ENCODE measurements around the gene LRWD1. TPM values are rescaled to one million over a fixed set of nuclear protein-coding genes. Genes with fewer than 3 reads are reported as not detected.

LRWD1 gene
- total and polyA plus RNA-seq, 2 donors (not counting 1 experiment from before 2014, with no cell fraction given) = 58.2 to 83.7 TPM

DNA sequence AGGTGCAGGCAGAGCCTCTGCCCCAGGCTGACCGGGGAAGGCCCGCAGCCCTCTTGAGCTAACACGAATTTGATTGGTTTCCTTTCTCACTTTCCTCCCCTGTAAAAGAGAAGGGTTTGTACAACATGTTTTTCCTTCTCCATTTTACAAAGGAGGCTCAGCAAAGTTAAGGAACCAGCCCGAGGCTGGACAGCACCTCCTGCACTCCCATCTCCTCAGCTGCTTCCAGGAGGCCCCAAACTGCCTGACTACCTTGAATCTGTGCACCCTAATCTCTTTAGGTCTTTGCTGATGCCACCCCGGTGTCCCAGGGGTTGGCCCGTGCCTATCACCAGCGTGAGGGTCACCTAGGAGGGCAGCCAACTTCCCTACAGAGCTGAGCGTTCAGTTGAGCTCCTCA is 4.3 kb upstream of the LRWD1 start:
- Histone ChIP-seq H3K4me3 (ENCODE audit: control extremely low read depth in 1 of 5, extremely low read depth in 1 of 5, insufficient read depth in 1 of 5, low read depth in 2 of 5, low read length in 4 of 5) (no peak overlapping the region), H2AFZ (ENCODE audit: insufficient read depth, low read depth, low read length, poor library complexity, severe bottlenecking) (no peak overlapping the region), H3K4me1 (ENCODE audit: control insufficient read depth in 2 of 2, insufficient read depth in 2 of 2, low read length in 2 of 2) (peaks cover 8 to 16% of the 10 kb centered on the region in 2 donors), H3K36me3 (replicated peaks in 1 of 2; ENCODE audit: control extremely low read depth in 1 of 2, control insufficient read depth in 1 of 2, extremely low read depth in 1 of 2, insufficient read depth in 2 of 2, low read length in 1 of 2) (peaks cover 1 to 33% of the 10 kb centered on the region in 2 experiments), H3K4me2 (replicated peaks; ENCODE audit: low read depth, low read length, poor library complexity, severe bottlenecking) (no peak overlapping the region), H3K9me3 (ENCODE audit: control extremely low read depth in 1 of 3, control insufficient read depth in 2 of 3, insufficient read depth in 1 of 3, low read length in 2 of 3) (no peaks in the 10 kb centered on the region), H4K20me1 (ENCODE audit: control insufficient read depth, insufficient read depth, low read length, poor library complexity, severe bottlenecking) (peaks cover 7% of the 10 kb centered on the region), H3K9ac (ENCODE audit: low read length) (no peak overlapping the region), H3K27ac (ENCODE audit: low read length in 2 of 2) (no peak overlapping the region), H3K27me3 (replicated peaks in 1 of 4; ENCODE audit: control extremely low read depth in 1 of 4, control insufficient read depth in 3 of 4, insufficient read depth in 4 of 4, low read length in 3 of 4) (no peaks in the 10 kb centered on the region), H3K79me2 (ENCODE audit: control insufficient read depth, insufficient read depth, low read length) (peaks cover 73% of the 10 kb centered on the region)
- ATAC-seq (ENCODE audit: low read depth) (no peak), DNase-seq (no peak)
- ChIA-PET CTCF (interaction anchor here (0.5 to 1.6 kb wide), 3 partner anchors 10 to 602 kb away, joined by 3 to 4 read pairs (median 4); no protein-coding TSS in a partner anchor), POLR2A (interaction anchor here (0.7 kb wide), 1 partner anchor 97 kb away, joined by 5 read pairs; no protein-coding TSS in a partner anchor)
- no peaks in the 10 kb centered on the region for H3K9me3 Mint-ChIP-seq (ENCODE audit: insufficient read depth)
- no peak for TF ChIP-seq EZH2 (IDR thresholded peaks at IDR 0.05; ENCODE audit: borderline replicate concordance, insufficient read depth, low read depth, low read length, poor library complexity, severe bottlenecking)
- H3K27me3 Mint-ChIP-seq = no peaks in the 10 kb centered on the region
- intact Hi-C loops (cut with micrococcal nuclease) = loop anchor here (5.0 kb wide), 1 partner anchor 173 kb away; the partner anchor contains the start of gene SH2B2
- WGBS (ENCODE audit: insufficient coverage) = 99% methylated on average over 5 of the region's 8 CpGs
- H3K4me1 Mint-ChIP-seq = peaks cover 17% of the 10 kb centered on the region
- H3K4me3 Mint-ChIP-seq = no peak overlapping the region
- no peak overlapping the region for H3K27ac Mint-ChIP-seq

DNA sequence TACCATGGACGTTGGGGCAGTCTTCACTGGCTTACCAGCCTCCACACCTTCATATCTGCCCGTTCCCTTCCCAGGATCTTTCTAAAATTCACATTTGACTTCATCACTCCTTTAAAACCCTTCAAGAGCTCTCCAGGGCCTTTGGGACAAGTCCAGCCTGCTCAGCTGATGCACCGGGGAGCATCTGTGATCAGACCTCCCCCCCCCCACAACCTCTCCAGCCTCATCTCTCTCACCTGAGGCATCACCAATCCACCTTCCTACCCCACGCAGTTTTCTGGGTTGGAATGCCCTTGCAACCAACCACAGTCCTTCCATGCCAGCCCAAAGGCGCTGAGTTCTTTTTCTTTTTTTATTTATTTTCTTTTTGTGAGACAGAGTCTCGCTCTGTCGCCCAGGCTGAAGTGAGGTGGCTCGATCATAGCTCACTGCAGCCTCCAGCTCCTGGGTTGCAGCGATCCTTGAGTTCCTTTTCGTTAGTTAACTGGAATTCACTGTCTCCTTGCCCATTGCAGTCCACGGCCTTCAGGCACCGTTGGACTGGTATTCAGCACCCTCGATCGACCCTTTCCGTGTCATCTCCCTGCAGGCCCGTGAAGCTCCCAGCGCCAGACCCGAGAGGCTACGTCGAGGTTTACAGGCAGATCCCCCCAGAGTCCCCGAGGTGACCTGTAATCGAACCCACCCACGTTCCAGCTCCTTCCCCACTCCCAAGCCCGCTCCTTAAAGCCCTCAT is 775 bp upstream of the LRWD1 start:
- Histone ChIP-seq H3K4me1 (ENCODE audit: control insufficient read depth in 2 of 2, insufficient read depth in 2 of 2, low read length in 2 of 2) (peaks cover 19 to 31% of the 10 kb centered on the region in 2 donors), H4K20me1 (ENCODE audit: control insufficient read depth, insufficient read depth, low read length, poor library complexity, severe bottlenecking) (peaks cover 9% of the 10 kb centered on the region), H3K27ac (ENCODE audit: low read length in 2 of 2) (peak overlapping the region; percentile 15 to 70), H3K27me3 (replicated peaks in 1 of 4; ENCODE audit: control extremely low read depth in 1 of 4, control insufficient read depth in 3 of 4, insufficient read depth in 4 of 4, low read length in 3 of 4) (no peaks in the 10 kb centered on the region), H3K36me3 (replicated peaks in 1 of 2; ENCODE audit: control extremely low read depth in 1 of 2, control insufficient read depth in 1 of 2, extremely low read depth in 1 of 2, insufficient read depth in 2 of 2, low read length in 1 of 2) (peaks cover 0 to 18% of the 10 kb centered on the region in 2 experiments), H3K4me3 (ENCODE audit: control extremely low read depth in 1 of 5, extremely low read depth in 1 of 5, insufficient read depth in 1 of 5, low read depth in 2 of 5, low read length in 4 of 5) (peak overlapping the region; percentile 50 to 99 (median 94)), H3K9ac (ENCODE audit: low read length) (peak overlapping the region; percentile 88), H3K9me3 (ENCODE audit: control extremely low read depth in 1 of 3, control insufficient read depth in 2 of 3, insufficient read depth in 1 of 3, low read length in 2 of 3) (no peaks in the 10 kb centered on the region), H2AFZ (ENCODE audit: insufficient read depth, low read depth, low read length, poor library complexity, severe bottlenecking) (peak overlapping the region; percentile 95), H3K79me2 (ENCODE audit: control insufficient read depth, insufficient read depth, low read length) (peaks cover 72% of the 10 kb centered on the region), H3K4me2 (replicated peaks; ENCODE audit: low read depth, low read length, poor library complexity, severe bottlenecking) (peak overlapping the region; percentile 95)
- peak overlapping the region; percentile 87 for H3K27ac Mint-ChIP-seq
- intact Hi-C loops (cut with micrococcal nuclease) = loop anchor here (5.0 kb wide), 1 partner anchor 177 kb away; the partner anchor contains the start of gene SH2B2
- CTCF ChIA-PET = interaction anchor here (0.7 to 6.3 kb wide), 6 partner anchors 9 to 59 kb away, joined by 3 to 45 read pairs (median 4); no protein-coding TSS in a partner anchor
- POLR2A ChIA-PET = interaction anchor here (0.6 to 1.9 kb wide), 6 partner anchors 12 to 75 kb away, joined by 3 to 5 read pairs (median 4); no protein-coding TSS in a partner anchor
- DNase-seq = no peak
- H3K27me3 Mint-ChIP-seq = no peaks in the 10 kb centered on the region
- WGBS (ENCODE audit: insufficient coverage) = 15% methylated on average over 22 of the region's 24 CpGs
- peak overlapping the region; percentile 91 for H3K4me3 Mint-ChIP-seq
- H3K4me1 Mint-ChIP-seq = peaks cover 30% of the 10 kb centered on the region
- H3K9me3 Mint-ChIP-seq (ENCODE audit: insufficient read depth) = no peaks in the 10 kb centered on the region
- TF ChIP-seq EZH2 (IDR thresholded peaks at IDR 0.05; ENCODE audit: borderline replicate concordance, insufficient read depth, low read depth, low read length, poor library complexity, severe bottlenecking) = no peak
- TF ChIP-seq, protein P1, sequence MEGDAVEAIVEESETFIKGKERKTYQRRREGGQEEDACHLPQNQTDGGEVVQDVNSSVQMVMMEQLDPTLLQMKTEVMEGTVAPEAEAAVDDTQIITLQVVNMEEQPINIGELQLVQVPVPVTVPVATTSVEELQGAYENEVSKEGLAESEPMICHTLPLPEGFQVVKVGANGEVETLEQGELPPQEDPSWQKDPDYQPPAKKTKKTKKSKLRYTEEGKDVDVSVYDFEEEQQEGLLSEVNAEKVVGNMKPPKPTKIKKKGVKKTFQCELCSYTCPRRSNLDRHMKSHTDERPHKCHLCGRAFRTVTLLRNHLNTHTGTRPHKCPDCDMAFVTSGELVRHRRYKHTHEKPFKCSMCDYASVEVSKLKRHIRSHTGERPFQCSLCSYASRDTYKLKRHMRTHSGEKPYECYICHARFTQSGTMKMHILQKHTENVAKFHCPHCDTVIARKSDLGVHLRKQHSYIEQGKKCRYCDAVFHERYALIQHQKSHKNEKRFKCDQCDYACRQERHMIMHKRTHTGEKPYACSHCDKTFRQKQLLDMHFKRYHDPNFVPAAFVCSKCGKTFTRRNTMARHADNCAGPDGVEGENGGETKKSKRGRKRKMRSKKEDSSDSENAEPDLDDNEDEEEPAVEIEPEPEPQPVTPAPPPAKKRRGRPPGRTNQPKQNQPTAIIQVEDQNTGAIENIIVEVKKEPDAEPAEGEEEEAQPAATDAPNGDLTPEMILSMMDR (IDR thresholded peaks at IDR 0.05) = no peak
- no peak for ATAC-seq (ENCODE audit: low read depth)

Measured in B cell (primary cell).